GM12872 (cell line): ENCODE results near the gene STOML2.
A peak's percentile ranks its signal among the peaks of the same experiment; 100 is the strongest.

ENCODE experiments used
- TF ChIP-seq, protein P1 (sequence below): IDR thresholded peaks from 3 replicates; pipeline ENCODE4 v1.5.1; 2011; ENCODE audit warnings: low read depth, mild to moderate bottlenecking, low read length, moderate library complexity; ENCODE audit not compliant: insufficient read depth

STOML2 gene

DNA sequence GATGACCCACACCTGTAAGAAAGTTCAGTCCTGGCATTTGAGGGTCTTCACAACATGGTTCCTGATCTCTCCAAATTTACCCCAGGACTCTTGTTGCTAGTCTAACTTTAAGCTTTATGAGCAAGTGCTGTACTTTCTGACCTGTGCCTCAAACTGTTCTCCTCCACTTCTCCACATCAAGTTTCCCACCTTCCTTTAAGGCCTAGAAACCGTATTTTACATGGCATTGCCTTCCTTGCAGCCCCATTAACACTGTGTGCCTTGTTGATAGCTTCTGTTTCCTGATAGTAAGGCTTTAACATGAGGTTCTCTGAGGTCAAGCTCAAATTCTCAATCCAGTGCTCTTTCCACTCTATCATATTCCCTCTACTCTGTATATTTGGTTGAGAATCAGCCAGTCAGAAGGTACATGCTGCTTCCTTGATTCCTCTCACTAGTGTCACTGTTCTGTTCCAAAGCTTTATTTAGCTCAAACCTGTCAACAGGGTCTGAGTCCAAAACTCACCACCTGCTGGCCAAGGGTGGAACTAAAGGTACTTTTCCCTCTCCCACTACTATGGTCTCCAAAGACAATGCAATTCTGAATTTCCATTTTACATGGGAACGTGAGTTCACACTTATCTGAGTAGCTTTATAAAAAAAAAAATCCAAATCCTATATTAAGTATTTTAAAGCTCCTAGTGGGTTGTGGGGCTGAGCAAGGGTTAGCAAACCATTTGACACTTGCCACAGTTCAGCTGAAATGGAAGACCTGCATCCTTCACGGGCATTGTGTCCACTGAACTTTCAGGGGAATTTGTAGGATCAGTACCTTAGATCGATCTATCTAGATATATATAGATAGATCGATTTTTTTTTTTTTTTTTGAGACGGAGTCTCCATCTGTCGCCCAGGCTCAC, 51.6 kb downstream of the STOML2 start:
- TF ChIP-seq, protein P1, sequence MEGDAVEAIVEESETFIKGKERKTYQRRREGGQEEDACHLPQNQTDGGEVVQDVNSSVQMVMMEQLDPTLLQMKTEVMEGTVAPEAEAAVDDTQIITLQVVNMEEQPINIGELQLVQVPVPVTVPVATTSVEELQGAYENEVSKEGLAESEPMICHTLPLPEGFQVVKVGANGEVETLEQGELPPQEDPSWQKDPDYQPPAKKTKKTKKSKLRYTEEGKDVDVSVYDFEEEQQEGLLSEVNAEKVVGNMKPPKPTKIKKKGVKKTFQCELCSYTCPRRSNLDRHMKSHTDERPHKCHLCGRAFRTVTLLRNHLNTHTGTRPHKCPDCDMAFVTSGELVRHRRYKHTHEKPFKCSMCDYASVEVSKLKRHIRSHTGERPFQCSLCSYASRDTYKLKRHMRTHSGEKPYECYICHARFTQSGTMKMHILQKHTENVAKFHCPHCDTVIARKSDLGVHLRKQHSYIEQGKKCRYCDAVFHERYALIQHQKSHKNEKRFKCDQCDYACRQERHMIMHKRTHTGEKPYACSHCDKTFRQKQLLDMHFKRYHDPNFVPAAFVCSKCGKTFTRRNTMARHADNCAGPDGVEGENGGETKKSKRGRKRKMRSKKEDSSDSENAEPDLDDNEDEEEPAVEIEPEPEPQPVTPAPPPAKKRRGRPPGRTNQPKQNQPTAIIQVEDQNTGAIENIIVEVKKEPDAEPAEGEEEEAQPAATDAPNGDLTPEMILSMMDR: peak; percentile 75
